HG02938 (cell line): ENCODE measurements around the gene BTBD19.

Experiments
- ATAC-seq: cut with Tn5 transposase; IDR thresholded peaks from one replicate; pipeline ENCODE4 v1.9.1; 2021; ENCODE audit warnings: mild to moderate bottlenecking, moderate library complexity; ENCODE audit not compliant: unreplicated experiment

The BTBD19 gene

DNA sequence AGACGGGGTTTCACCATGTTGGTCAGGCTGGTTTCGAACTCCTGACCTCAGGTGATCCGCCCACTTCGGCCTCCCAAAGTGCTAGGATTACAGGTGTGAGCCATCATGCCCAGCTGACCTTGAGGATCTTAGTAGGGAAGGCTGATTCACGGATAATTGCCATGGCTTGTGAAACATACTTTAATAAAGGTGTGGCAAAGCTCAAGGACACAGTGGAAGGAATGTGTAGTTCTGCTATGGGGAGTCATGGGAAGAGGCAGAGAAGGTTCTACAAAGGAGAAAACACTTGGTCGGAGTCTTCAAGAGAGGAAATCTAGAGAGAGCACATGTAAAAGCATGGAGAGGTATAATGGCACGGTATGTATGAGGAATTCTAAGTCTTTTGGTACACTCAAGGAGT, 47.4 kb downstream of the BTBD19 start:
- no peak for ATAC-seq

DNA sequence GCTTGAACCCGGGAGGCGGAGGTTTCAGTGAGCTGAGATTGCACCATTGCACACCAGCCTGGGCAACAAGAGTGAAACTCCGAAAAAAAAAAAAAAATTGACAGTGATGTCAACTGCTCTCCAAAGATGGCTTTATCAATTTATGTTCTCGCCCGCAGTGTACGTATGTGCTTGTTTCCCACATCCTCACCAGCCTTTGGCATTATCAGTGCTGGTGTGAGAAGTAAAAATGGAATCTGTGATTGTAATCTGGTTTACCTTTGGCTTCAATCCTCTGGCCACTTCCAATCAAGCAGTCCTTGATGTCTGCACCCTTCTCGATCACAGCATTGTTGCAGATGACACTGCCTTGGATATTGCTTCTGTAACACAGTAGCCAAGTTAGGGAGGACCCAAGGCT, 49.1 kb downstream of the BTBD19 start:
- no peak for ATAC-seq

DNA sequence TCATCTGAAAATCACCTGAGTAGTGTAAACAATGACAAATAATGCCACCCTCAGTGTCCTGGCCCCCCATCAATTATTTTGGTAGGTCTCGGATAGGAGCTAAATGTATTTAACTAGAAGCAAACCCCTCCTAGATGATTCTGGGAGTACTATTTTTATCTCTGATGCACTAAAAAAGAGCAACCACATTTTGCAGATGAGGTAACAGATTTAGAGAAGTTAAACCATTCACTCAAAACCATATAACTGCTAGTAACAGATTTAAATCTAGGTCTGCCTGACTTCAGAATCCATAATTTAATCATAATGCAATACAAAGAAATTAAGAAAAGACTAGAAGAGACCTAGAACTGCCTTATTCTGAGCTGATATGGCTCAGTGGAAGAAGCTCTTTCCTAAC, 52.0 kb downstream of the BTBD19 start:
- ATAC-seq: no peak

DNA sequence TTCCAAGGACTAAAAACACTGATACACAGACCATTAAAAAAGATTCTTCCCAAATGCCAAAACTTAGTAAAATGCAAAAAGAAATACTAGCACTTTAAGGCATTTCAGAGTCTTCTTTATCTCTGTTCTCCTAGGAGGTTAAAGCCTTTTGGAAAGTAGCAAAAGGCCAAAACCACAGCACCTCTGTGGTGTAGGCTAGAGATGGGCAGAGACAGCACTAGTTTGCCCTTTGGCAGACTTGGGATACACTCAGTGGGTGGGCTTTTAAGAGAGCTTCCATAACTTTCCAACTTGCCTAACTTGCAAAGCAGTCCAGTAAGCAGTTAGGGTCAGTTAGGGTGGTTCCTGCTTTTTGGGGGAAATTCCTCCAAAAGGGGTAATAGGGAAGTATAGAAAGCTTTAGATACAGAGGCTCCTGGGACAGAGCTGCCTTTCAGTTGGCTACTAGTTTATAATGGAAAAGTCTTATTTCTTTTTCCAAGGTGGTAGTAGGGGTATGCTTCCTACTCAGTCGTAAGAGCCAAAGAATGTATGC, 52.6 kb downstream of the BTBD19 start:
- ATAC-seq: no peak

DNA sequence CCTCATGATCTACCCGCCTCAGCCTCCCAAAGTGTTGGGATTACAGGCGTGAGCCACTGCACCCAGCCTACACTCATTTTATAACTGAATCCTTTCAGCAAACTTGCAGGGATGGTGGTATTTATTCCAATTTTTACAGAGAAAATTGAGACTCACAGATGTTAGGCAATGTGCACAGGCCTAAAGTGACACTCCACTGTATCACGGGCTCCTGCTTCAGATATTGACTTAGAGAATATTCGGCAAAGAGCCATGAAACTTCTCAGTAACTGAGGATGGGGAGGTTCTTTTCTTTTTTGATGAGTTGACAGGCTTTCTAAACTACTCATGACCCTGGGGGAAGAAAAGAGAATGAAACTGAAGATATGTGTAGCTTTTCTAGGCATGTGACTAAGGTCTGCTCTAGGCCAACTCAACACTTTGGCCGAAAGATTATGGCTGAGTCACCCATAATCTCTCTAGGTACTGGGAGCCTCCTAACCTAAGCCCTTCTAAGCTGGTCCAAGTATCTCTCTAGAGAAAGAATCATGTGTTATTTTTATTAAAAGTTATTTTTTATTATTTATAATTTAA, 54.6 kb downstream of the BTBD19 start:
- no peak for ATAC-seq
